ENCODE results near the gene OR1F1. TPM values are rescaled to one million over a fixed set of nuclear protein-coding genes. Genes with fewer than 3 reads are reported as not detected.
A peak's percentile ranks its signal among the peaks of the same experiment; 100 is the strongest.
"Not testable (repeated sequence)": the region's sequence is repeated elsewhere in the genome, so short reads cannot be mapped to it uniquely, and the experiment has no call there.

Gene OR1F1
- polyA plus RNA-seq, 1 donor = not detected

DNA sequence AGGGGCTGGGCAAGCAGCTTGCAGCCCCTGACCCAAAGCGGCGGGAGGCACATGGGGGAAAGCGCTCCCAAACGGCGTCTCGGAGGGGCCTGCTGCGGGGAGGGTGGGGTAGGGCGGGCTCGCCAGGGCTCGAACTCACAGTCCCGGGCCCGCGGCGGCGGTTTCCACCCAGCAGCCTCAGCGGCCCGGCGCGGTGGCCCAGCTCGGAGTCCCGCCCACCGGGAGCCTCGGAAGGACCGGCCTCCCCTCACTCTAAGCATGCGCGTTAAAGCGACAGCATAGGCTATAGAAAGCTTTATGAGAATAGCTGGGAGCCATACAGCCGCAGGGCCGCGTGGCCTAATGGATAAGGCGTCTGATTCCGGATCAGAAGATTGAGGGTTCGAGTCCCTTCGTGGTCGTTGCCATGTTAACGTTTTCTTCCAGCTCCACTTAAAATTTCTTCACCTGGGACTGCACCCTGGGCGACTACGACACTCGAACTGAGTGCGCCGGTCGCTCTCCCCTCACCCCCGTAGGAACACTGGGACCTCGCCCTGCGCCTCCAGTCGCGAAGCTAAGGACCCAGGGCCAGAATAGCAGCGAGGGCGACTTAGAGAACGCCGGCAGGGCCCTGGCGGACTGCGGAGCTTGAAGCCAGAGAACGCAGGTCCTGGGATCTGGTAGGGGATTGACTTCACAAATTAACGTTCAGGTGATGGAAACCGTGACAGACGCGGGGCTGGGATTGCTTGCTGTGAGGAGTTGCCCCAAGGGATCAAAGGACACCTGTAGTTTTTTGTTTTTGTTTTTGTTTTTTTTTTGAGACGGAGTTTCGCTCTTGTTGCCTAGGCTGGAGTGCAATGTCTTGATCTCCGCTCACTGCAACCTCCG lies 37.4 kb upstream of the OR1F1 start:
- DNase-seq = peak; percentile 96

- no peak for DNase-seq
Measured at GRCh38 chr16:3152027-3152276, 36.1 kb upstream of the OR1F1 start.

DNA sequence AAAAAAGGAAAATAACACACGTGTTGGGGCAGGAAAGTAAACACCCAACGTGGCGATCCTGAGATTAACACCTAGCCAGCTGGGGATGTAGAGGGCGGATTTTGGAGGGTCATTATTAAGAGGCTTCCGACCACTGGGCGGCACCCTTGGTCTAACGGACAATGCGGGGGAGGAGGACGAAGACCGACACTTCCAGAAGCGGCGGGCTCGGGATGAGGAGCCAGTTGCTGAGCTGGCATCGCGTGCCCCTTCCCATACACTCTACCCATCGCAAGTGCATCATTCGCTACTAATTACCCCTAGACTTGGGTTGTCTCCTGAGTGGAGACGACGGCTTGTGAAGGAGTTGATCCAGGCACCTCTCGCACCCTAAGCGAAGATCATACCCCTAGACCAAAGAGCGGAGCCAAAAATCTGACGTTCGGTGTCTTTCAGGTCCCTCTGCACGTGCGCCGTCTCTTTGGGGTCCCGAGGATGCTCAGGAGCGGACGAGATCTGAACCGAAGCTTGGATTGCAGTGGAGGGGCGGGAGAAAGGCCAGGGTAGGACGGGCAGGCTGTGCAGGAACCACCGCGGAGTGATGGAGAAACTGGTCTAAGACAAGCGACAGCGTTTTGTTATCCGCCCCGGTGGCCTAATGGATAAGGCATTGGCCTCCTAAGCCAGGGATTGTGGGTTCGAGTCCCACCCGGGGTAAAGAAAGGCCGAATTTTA lies 35.6 kb upstream of the OR1F1 start:
- peak; percentile 87 for DNase-seq

- no peak for DNase-seq
Measured at GRCh38 chr16:3152991-3153368, 35.0 kb upstream of the OR1F1 start.

DNA sequence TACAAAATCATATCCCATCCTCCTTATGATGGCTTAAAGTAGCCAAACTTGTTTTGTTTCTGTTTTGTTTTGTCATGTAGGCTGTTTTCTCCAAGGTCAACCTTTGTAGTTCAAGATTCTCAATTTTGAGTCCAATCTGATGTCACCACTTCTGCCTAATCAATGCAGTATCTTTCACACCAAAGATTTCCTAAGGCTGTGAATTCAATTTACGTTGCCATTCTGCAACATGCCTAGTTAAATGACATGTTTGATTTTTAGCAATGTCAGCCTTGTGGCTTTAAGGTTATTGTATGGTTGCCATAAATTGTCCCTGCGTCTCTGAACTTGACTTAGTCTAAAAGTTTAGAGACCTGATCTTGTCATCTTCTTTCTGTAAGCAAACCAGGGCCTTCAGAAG lies 32.8 kb upstream of the OR1F1 start:
- no peak for DNase-seq

DNA sequence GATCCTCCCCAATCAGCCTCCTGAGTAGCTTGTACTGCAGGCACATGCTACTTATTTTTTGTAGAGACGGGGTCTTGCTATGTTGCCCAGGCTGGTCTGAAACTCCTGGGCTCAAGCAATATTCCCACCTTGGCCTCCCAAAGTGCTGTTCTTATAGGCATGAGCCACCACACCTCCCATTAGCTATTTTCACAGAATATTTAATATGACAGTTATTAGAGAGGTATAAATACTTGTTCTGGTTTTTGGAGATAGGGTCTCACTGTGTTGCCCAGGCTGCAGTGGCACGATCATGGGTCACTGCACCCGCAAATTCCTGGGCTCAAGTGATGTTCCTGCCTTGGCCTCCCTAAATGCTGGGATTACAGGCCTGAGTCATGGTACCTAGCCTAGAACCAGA lies 32.0 kb upstream of the OR1F1 start:
- no peak for DNase-seq

DNA sequence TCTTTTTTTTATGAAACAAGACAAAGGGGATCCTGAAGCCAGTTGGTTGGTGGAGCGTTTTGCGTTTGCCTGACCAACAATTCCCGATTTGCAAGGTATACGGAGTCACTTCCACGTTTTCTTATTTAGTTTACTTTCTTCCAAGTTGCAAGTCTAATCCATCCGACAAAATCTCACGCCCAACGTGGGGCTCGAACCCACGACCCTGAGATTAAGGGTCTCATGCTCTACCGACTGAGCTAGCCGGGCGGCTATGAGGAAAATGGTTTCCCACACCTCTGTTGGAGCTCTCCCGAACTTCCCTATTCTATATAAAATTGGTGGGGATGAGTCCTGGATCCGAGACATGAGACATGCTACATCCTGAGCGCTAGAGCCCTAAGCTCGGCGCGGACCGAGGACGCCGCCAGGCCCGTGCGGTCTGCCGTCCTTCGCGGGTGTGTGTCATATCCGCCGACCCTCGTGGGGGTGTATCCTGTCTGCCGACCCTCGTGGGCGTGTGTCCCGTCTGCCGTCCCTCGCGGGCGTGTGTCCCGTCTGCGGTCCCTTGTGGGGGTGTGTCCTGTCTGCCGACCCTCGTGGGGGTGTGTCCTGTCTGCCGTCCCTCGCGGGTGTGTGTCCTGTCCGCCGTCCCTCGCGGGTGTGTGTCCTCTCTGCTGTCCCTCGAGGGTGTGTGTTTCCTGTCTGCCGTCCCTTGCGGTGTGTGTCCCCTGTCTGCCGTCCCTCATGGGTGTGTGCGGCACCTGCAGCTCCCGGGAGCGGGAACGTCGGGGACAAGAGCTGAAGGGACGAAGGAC lies 30.6 kb upstream of the OR1F1 start:
- DNase-seq = no peak

GRCh38 chr16:3158026-3158509 lies 29.9 kb upstream of the OR1F1 start:
- DNase-seq = no peak

DNA sequence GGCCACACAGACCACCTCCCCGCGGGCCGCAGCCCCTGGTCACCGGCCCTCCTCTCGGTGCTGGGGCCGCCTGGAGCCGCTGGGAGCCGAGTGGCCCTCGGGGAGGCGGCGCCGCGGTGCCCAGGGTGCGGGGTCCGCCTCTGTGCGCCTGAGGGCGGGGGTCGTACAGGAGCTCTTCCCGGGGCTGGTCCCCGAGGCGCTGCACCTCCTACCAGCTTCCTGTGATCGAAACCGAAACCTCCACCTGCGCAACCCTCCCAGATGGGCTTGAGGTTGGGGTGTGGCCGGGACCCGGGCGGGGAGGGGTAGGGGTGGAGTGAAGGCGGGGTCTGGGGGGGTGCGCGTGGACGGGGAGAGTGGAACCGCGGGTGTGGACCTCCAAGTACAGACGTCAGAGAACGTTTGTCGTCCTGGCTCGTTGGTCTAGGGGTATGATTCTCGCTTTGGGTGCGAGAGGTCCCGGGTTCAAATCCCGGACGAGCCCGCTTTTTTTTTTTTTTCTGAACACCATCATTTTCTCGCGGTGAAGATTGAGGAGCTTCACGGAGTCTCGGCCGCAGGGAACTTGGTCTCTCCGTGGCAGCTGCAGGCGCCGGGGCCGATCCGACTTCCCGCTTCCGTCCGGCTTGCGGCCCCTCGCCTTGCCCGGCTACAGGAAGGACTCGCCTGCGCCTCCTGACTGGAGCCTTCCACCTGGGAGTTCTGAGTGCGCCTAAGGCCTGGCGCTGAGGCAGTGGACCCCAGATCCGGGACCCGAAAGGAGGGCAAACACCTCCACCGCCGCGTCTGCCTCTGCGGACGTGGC lies 29.3 kb upstream of the OR1F1 start:
- DNase-seq = no peak

GRCh38 chr16:3161235-3162018 lies 26.6 kb upstream of the OR1F1 start:
- no peak for DNase-seq

DNA sequence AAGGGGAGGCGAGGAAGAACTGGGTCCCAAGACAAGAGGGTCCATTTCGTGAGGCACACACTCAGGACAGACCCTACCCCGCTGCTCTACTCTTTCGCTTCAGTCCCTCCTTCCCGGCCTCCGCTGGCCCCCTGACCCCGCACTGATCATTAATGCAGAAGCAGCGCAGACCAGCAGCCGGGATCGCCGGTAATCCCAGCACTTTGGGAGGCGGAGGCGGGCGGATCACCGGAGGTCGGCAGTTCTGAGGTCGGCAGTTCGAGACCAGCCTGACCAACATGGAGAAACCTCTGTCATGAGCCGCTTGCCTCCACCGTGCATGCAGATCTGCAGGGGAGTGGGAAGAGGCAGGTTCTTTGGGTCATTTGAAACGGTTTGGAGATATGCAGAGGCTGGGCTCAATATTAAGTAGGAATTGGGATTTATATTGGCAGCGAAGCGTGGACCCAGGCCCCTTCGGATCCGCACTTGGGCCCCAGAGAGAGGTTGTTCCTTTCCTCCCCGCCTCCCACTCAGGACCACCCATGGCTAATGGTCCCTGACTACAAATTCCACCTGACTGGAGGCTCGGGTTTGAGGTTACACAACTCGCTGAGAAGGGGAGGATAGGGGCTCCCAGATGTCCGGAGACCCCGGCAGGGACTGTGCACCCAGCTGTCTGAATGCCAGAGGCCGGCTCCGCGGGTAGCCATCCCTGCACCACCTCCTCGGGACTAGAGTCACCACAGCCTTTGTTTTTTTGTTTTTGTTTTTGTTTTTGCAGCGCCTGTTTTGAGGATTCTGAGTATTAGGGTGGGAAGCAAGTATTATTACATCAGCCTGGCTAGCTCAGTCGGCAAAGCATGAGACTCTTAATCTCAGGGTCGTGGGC lies 23.6 kb upstream of the OR1F1 start:
- DNase-seq = no peak

DNA sequence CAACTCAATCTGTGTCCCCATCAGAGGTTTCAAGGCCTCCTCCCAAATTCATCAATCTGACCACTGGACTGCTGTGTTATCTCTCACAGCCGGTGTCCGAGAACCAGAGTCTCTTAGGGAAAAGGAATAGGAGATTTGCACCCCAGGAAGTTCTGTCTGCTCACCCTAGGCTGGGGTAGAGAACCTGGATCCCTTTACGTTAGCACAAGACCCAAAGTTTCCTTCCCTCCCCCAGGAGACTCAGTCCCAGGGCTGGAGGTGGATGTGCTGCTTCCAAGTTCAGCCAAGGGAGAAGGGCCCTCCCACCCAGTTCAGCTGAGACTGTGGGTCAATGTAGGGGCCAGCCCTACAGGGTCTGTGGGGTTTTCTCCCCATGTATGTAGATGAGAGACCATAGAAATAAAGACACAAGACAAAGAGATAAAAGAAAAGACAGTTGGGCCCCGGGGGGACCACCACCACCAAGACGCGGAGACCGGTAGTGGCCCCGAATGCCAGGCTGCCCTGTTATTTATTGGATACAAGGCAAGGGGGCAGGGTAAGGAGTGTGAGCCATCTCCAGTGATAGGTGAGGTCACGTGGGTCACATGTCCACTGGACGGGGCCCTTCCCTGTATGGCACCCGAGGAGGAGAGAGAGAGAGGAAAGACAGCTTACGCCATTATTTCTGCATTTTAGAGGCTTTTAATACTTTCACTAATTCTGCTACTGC lies 22.7 kb upstream of the OR1F1 start:
- no peak for DNase-seq

DNA sequence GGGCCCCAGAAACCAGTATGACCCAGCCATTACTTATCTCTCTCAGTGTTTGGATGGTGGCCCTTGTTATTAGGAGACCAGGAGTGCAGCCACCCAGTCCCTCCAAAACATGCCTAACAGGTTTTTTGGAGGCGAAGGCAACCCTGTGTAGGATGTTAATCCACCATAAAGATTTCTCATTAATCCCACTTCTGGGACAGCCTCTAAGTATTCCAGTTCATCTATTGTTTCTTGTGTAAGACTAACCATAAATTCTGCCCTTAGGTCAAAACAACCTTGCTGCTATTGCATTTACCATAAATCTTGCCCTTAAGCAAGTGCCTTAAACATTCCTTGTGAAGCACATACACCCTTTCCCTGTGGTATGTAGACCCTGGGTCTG lies 21.5 kb upstream of the OR1F1 start:
- DNase-seq = no peak

DNA sequence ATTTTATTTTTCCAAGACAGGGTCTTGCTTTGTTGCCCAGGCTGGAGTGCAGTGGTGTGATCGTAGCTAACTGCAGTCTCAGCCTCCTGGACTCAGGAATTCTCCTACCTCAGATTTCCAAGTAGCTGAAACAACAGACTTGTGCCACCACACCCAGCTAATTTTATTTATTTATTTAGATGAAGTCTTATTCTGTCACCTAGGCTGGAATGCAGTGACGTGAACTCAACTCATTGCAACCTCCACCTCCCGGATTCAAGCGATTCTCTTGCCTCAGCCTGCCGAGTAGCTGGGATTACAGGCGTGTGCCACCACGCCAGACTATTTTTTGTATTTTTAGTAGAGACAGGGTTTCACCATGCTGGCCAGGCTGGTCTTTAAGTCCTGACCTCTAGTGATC lies 19.3 kb upstream of the OR1F1 start:
- DNase-seq = not testable (repeated sequence)

DNA sequence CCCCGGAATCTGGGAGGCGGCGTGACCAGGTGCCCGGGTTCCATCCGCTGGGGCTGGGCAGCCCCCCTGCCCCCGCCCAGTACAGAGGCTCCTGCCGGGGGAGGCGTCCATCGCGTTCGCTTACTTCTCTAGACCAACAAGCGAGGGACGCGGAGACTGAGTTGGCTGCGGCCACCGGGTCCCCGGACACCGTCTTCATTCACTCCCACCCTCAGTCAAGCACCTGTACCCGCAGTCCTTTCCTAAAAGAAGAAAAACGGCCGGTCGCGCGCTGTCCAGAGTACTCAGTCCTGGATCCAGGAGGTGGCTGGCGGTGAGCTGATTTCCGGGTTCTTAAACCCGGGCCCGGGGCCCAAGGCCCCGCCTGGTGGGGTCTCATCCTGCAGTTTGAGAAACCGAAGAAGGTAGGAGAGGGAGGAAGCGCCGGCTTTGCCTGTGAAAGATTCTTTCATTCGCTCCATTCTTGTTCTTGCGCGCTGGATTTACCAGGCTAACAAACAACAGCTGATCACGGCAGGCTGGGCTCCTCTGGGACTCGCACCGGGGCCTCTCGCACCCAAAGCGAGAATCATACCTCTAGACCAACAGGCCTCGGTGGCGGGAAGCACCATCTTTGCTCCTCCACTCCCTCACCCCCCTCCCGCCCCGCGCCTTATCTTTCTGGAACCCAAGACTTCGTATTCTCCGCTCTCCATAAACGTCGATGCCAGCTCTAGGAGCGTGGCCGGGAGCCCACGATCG lies 17.4 kb upstream of the OR1F1 start:
- no peak for DNase-seq

DNA sequence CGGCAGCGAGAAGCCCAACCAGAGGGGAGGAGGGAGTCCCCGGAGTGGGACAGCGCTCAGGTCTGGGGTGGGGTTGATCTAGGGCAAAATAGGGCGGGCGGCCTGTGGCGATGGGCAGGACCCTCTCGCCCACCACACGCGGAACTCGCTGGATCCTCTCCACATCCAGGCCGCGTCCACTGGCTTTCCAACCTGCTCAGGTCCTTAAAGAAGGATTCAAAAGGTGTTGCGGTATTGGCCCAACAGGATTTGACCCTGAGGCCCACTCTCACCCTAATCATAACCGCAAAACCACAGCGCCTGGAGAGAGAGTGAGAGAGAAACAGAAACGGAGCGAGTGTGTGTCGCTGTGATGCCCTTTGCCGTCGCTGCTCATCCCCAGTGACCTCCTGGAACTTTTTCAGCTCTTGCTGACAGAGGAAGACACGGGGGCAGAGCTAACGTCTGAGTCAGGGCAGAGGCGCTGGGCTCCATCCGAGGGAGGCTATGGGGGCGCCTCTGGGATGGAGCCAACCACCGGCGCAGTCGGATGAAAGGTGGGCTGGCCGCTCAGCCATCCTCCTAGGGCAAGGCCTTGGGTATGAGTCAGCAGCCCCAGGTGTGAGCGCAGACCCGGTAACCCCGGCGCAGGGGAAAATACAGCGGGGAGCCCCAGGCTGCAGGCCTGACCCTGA lies 16.7 kb upstream of the OR1F1 start:
- DNase-seq = no peak

DNA sequence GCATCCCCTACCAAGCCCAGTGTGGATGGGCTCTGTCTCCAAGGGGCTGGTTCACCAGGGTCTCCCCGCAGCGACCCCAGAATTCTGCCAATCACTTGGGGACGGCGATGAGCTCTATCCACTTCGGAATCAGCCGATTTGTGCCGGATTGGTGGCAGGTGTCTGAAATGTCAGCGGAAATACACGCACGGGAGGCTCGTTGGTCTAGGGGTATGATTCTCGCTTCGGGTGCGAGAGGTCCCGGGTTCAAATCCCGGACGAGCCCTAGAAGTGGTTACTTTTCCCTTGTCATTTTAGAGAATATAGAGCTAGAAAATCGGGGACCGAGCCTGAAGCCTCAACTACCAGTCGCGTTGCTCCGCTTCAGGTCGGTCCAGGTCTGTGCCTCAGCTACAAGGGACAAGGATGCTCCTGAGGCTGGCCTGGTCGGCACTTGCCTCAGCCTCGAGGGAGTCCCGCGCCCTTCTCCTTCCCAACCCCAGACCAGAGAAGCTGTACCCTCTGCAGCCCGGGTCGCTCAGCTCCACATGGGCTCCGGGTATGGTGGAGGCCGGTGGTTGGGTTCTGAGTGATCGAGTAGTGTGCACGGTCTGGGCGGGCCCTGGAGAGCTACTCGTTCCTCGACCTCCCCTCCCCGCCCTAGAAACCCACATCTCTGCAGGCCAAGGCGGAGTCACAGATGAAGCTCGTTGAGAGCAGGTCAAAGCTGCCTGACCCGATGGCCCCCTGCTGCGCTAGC lies 16.0 kb upstream of the OR1F1 start:
- DNase-seq = no peak

Data from left kidney (tissue), 2 donors.